ENCODE data around the gene MCF2L.

Gene MCF2L

DNA sequence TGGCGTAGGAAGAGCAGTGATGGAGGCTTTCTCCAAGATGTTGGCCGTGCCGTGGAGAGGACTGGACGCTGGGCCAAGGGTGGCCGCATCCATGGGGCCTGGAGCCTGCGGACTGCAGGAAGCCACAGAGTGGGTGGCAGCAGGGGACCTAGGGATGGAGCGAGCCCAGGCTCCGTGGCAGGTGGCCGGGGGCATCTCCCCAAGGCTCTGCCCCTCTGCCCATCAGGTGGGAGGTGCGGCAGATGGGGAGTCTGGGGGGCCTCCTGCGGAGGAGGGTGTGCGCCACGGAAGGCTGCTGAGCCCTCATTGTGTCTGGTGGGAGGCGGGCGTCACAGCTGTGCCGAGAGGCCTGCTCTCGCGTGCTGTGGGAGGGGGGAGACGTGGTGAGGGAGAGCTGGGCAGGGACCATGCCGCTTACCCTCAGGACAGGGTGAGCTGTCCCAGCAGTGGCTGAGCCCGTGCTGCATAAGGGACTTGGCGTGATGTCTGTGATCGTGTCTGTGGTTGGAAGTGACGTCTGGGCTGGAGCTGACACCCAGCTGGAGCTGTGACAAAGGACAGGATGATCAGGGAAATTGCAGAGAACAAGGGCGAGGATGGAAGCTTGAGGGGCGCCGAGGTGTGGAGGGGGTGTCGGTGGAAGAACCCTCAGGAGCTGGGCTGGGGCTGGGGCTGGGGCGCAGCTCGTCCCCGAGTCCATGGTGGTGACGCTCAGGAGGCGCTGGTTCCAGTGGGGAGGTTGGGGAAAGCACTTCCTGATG, 13.4 kb downstream of the MCF2L start:
- no peak for DNase-seq

DNA sequence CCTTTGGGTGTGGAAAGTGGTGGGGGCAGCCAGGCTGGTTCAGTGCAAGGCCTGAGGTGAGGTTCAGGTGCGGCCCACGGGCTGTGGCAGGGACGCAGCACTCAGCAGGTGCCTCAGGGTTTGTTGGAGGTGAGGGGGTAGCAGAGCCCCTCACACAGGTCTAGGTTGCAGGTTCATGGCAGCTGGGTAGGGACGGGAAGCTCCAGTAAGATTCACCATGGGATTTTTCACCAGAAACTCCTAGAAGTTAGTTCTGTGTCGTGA, 14.0 kb downstream of the MCF2L start:
- no peak for DNase-seq

DNA sequence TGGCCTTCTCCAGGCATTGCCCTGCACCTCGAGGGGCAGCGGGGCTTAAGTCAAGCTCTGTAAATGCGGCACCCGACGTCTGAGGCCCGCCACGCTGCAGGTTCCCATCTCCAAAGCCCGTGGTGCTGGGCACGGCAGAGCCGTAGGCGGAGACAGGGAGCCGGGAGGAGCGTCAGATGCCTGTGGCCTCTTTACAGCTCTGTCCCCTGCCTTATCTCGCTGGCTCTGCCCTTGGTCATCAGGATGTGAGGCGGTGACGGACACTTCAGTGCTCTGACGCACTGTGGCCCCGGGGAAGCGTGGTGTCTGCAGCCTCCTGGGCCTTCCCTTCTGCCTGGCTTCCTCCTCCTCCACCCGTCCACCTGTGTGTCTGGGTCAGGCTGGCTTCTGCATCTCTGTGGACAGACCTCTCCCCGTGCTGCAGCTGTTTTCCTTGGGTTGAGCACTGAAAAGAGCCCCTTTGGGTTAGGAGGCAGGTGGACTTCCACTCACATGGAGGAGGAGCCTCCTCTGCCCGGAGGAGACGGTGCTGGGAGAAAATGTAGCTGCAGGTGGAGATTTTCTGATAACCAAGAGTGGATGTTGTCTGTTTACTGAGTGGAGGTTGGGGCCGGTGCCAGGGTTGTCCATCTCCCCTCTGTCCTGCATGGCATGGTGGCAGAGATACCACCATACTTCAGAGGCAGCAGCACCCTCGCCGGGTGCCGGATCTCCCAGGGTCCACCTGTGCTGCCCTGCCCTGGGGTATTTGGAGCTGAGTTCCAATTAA, 14.6 kb downstream of the MCF2L start:
- no peak for DNase-seq

DNA sequence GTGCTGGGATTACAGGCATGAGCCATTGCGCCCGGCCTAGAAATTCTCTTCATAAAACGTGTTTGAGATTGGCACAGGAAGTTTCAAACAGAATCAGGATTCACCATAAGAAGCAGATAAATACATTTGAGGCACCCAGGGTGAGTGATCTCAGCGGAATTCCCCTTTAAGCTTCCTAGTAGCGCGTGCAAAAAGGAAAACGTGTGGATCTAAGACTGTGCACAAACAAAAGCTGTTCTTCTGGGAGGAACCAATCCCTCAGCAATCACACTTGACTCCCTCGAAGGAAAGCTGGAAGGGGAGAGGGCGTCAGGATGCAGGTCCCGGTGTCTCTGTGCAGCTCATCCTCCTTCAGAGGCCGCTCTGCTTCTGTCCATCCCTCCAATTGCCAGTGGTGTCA, 15.5 kb downstream of the MCF2L start:
- DNase-seq, result no peak

DNA sequence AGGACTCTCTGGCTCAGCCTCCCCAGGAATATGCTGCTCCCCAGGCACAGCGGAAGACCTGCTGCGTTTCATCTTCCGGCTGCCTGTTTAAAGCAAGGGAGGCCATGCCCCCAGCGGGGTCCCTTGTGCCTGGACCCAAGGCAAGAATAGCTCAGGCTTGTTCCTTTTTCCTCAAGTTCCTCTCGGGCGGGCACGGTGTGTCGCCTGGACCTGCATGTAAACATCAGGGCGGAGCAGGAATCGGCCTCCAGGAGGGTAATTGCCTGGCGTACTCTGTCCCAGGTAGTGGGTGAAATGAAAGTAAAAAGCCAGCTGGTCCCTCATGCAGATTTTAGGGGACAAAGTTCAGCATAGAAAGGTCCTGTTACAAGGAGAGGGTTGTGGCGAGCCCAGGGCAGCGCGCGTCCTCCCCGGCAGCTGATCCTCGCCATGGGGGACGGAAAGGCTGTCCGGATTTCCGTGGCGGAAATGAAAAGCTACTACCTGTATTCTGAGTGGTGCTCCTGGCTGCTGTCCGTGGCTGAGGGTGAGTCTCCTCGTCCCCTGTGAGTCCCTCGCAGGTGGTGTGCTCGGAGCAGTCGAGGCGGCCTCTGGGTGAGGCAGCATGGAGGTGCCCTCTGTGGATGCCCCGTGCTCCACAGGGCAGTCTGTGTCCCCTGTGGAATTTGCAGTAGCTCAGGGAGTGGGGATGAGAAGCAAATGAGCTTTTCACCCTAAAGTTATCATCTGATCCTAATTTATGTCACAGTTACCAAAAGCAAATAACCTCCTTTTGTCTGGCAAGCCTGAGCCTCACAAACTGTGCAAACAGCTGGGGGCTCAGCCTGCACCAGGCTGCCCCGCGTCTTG, 16.2 kb downstream of the MCF2L start:
- no peak for DNase-seq

DNA sequence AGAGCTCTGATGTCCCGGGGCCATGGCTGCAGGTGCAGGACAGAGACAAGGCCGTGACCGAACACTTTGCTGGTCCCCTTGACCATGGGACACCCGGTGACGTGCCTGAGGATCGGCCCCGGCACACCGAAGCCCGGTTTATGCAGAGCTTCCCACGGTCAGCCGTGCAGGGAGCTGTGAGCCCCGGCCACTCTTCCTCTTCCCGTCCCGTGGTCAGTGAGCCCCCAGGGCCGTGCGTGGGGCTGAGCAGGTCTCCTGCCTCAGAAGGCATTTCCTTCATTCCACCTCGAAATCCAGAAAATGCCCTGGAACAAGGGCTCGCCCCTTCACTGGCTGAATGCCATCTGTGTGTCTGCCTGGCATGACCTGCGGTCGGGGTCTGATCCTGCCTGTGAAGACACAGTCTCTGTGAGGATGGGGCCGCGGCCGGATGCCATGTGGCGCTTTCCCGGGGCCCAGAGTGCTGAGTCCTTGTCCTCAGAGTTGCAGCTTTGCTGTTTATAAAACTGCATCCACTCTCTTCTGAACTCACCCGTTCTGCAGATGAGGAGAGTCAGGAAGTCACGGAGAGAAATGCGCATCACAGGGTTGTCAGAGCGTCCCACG, 16.9 kb downstream of the MCF2L start:
- no peak for DNase-seq

DNA sequence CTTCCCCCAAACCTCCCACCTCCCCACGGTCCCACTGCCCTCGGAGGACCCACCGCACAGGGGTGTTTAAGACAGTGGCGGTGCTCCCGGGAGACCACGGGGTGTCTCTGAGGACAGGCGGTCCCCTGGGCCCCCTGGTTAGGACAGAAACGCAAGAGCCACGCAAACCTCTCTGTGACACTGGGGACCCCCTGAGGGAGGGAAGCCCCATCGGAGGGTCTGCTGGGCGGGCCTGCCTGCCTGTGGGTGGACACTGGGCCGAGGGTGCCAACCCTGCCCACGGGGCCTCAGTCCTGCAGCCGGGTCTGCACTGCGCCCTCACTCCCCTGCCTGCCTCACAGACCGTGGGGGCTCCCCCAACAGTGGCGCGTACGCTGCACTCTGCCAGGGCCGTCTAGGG, 17.5 kb downstream of the MCF2L start:
- DNase-seq, result no peak

DNA sequence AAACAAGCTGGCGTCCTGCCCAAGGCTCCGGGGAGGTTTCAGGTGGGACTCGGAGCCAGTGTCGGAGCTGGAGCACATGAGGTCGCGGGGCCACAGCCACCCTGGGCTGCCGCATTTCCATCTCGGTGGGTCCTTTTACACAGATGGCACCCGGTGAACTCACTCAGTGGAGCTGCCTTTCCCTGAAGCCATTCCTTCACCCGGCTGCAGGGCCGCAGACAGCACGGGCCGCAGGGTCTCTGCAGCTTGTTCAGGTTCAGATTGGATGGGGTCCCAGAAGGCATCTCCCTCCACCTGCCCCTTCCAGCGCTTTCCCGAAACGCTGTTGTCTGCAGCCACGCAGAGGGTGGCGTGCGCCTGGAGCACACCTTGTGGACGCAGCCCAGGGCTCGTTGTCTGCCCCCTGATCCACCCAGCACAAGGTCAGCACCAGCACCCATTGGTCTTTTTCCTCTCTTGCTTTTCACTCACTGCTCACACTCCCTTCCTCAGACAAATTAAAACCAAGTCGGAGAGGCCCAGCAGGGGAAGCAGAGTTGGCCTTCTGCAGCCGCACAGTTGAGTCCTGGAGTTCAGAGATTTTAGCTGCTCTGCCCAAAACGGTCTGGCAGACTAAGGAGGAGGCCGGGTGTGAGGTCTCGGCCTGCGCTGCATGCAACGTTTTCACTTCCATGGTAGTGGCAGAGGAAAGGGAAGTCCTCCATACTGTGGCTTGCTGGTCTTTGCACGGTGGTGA, 18.1 kb downstream of the MCF2L start:
- DNase-seq, result no peak

DNA sequence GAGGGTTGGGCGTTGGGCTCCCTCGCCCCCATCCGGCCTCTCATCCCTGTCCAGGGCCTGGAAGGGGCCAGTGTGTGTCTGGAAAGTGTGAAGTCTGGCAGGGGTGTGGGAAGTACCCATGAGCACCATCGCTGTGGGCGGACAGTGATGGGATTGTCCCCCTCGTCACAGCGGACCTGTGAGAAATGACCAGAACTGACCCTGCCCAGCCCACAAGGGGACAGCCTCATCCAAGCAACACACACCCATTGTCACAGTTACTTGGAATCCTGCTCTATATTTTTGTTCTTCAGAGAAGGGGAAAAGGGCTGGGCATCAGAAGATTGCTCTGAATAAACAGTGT, 18.6 kb downstream of the MCF2L start:
- no peak for DNase-seq

DNA sequence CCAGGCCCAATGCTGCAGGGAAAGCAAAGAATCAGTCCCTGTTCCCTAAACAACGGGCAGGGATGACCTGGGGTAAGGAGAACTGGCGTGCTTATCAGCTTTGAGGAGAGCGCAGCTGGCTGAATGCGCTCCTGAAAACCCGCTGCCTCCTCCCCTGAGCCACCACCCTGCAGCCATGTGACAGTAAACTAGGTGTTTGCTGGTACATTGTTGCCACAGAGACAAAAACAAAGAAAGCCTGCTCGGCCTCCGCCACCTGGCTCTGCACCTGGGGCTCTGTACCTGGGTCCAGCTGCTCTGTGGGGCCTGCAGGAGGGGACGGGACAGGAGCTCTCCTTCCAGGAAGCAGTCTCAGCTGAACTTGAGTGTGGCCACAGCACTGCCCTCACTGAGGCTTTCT, 21.8 kb downstream of the MCF2L start:
- no peak for DNase-seq

DNA sequence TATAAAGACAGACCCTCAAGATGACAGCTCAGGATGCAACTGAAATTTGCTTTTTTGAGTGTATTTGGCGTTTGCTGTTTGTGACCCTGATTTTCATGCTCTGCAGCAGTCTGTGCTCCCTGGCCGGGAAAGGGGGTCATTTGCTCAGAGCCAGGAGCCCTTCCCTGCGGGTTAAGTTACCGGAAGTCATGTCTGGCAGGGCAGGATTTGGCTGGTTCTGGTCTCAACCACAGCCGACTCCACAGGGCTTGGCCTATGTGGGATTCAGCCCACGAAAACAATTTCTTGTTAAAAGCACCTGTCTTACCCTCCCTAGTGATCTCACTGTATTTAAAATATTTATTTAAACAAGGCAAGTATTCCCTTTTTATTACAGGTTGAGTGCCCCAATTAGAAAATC, 22.6 kb downstream of the MCF2L start:
- no peak for DNase-seq

DNA sequence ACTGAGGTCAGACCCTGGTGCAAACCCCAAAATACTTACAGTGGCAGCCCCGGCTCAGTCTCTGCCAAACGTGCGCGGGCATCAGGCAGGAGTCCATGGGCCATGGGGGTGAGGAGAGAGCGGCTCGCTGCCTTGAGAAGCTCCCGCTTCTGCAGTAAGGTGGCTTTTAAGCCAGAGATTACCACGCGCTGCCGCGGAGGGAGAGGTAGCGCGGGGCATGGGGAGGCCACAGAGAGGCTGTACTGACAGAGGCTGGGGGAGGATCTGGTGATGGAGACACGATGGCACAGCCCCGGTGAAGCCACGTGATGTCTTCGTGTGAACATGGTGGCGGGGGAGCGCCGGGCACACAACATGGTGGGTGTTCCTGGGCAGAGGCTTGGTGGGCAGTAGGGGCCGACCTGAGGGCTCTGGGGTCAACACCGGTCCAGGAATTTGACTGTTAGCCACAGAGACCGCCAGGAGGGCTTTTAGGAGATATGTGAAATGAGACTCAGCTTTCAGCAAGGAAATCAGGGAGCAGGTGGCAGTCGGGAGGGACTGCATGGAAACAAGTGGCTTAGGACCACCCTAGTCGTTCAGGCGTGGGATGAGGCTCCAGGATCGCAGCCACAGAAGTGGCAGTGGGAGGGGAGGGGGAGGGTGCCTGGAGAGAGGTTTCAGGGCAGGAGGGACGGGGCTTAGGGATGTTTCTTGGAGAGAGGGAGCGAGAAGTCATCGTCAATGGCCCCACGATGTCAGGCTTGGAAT, 24.1 kb downstream of the MCF2L start:
- DNase-seq, result no peak

DNA sequence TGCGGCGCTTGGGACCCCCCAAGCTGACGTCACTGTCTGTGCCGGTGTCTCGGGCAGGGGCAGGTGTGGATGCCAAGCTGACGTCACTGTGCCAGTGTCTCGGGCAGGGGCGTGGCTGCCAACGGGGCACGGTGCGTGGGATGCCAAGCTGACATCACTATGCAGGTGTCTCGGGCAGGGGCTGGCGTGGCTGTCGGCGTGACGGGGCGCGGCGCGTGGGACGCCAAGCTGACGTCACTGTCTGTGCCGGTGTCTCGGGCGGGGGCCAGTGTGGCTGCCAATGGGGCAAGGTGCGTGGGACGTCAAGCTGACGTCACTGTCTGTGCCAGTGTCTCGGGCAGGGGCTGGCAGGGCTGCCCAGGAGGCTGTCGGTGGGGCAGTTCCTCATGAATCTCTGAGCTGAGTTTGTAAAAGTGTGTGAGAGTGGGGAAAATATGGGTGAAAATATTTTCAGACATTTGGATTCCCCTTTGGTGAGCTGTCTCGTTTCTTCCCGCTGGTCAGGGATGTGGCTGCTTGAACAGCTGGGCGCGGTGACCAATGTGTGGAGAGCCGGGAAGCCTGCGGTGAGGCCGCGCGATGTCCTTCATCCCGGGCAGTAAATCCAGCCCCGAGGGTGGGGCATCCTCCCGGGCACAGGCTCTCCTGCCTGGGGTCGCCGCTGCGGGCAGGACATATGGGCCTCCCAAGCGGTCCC, 25.2 kb downstream of the MCF2L start:
- DNase-seq, result no peak

DNA sequence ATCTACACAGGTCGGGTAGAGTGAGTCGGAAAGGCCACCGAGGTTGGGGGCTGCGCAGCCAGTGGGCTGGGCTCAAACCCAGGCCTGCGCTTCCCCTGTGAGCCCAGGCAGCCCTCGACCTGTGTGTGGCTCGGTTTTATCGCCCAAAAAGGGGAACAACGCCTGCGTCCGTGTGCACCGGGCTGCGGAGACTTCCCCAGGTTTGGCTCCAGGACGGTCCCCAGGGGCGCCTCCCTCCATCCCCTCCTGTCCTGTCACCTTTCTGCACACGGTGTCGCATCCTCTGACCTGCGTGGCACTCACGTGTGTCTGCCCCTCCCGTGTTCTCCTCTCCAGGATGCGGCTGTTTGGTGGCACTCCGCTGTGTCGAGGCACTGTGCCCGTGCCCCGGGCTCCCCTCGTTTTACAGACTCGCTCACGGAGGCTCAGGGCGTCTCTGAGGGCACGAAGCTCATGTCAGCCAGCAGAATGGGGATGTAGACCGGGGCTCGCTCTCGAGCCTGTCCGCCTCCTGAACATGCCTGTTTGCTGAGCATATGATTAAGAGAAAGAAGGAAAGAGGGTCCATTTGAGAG, 25.9 kb downstream of the MCF2L start:
- no peak for DNase-seq

DNA sequence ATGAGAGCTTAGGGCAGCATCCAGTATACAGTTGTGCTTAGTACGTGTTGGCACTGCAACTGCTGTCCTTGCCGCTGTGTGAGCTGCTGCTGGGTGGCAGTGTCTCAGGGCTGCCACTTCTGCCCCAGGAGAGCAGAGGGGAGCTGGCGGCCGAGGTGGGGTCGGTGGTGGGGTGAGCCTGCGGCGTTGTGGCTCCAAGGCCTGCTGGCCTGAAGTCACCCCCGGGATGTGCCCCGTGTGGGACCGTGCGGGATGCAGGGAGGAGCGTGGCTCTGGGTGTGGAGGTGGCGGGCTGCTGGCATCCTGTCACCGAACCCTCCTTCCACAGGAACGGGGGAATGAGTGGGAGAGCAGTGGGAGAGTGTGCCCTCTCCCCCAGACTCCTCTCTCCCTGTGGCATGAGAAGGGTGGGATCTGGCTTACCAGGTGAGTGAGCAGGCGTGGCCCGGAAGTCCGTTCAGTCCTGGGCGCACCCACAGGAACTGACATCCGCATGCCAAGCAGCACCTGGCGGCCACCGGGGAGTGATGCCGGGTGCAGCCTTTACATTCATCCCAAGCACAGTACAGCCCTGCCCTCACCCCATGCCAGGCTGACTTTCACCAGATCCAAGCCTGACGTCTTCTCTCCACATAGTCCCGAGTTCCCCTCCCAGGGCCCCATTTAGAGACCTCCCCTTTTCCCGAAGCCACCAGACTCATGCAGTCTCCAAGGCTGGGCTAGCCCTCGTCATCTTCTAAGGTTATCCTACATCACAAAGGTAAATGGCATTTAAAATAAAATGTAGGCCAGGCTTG, 26.6 kb downstream of the MCF2L start:
- DNase-seq, result no peak

DNA sequence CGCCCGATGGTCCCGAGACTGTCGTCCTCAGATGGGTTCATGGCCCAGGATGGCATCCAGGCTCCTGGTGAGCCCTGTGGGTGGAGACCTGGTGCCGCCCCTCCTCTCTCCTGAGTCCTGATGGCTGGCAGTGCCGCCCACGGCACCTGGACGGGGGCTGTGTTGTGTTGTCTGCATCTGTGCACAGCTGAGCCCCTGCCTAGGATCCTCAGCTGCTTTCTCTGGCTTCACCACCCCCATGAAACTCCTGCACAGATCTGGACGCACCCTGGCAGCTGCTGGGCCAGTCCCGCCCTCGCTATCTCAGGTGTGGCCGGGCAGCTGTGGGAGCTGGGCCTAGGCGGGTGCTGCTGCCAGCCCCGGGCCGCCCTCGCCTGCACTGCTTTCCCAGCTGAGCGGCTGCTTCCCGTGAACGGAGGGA, 27.7 kb downstream of the MCF2L start:
- DNase-seq, result no peak

DNA sequence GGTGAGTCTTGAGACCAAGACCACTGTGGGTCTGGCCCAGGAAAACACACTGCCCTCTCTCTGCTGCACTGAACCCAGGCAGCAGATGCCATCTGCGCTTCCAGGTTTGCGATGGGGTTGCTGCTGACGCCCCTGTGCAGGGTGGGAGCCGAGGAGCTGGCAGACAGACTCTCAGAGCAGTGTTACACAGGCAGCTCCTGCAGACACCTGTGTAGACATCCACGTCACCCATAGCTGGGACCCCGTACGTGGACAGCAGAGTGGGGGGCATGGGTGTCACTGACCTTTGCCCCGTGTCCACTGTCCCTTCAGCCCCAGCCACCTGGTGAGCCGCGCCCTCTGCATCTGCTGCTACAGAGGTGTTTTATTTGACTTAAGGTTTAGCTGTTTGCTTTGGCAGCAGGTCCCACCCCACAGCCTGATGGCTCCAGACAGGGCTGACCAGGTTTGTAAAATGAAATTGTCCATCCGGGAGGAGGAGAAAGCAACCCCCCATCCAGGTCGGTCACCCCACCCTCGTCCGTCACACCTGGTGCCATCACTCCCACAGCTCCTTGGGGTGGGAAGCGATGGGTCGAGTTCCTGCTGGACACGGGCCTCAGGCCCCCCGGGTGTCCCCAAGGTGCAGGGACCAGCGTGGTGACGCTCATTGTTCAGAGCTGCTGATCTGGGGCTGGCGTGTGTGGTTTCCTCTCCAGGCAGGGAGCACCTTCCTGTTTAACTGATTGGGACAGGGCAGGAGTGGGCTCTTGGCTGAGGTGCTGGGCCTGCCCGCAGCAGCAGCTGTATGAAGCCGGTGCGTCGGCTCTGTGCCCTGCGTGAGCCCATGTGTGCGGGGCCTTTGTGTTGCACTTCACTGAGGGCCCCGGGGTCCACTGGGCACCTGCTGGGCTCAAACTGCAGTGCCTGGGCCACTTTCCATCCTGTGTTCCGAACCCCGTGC, 28.4 kb downstream of the MCF2L start:
- no peak for DNase-seq

DNA sequence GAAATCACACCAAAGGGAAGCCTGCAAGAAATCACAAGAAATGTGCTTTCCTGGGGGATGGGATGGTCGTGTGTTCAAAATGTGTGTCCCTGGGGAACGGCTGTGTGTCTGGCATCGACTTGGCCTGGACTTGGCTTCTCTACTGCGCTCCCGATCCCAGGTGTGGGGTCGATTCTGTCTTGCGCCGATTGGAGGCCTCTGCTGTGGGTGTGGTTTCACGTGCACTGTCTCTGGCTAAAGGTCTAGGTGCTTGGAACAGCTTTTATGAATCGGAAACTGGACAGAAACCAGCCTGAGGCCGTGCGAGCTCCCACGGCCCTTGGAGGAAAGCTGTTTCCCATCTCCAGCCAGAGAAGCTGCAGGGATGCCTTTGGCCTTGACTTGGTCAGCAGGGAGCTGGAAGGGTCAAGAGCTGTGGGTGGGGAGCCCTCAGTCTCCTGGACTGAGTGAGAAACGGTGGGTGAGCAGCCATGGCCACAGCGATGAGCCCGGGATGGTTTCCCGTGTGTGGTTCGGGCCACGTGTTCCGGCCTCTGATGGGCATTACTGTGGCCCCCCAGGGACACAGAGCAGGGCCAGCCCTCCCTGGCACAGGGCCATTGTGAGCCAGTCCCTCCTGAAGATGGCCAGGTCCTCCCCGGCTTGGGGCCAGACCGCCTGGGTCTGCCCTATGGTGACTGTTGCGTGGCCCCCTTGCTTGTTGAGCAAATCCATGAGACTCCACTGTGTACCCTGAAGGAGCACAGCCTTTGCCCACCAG, 29.7 kb downstream of the MCF2L start:
- no peak for DNase-seq

Data from activated CD8-positive, alpha-beta memory T cell treated with anti-CD3 and anti-CD28 coated beads, Interleukin-2, amount 50 U/mL, for 4 hours (primary cell).